HEK293 (cell line): ENCODE measurements around the gene BTG2.

ENCODE experiments used
- CTCF ChIA-PET: fragments of 350-600 bp; formaldehyde crosslinking; extraction: SDS; loops from one replicate; lab custom pipeline; 2021; ENCODE audit warnings: antibody characterized with exemption; lab: Yijun Ruan, JAX
- POLR2A ChIA-PET: fragments of 300-600 bp; formaldehyde crosslinking; extraction: SDS; loops from one replicate; lab custom pipeline; 2020; ENCODE audit warnings: antibody characterized with exemption, inconsistent platforms; lab: Yijun Ruan, JAX
- H3K27ac ChIP-seq: fragments of 200-500 bp; sonication (Bioruptor generic); 2 replicates; pipeline ENCODE4 v1.5.1; 2014; ENCODE audit warnings: low read depth, low read length, control low read depth, inconsistent platforms; ENCODE audit errors: extremely low read depth
- H3K36me3 ChIP-seq, 2 experiments: fragments of 200-500 bp in 1 of 2; sonication (Bioruptor generic) in 1 of 2; 1 replicate in 1 of 2; 2 replicates in 1 of 2; pipeline ENCODE4 v1.5.1; 2014 to 2017; ENCODE audit warnings: inconsistent platforms in 2 of 2, low read length in 2 of 2; ENCODE audit not compliant: control insufficient read depth in 2 of 2, insufficient read depth in 1 of 2
- H3K4me1 ChIP-seq: fragments of 200-500 bp; sonication (Bioruptor generic); 2 replicates; pipeline ENCODE4 v1.5.1; 2014; ENCODE audit warnings: mild to moderate bottlenecking, low read length, inconsistent platforms; ENCODE audit not compliant: control insufficient read depth, insufficient read depth
- H3K4me3 ChIP-seq: 2 replicates; pipeline ENCODE4 v1.5.1; 2011; ENCODE audit warnings: low read depth, mild to moderate bottlenecking, control low read depth, low read length, moderate library complexity
- H3K9me3 ChIP-seq: fragments of 200-500 bp; sonication (Bioruptor generic); 2 replicates; pipeline ENCODE4 v1.5.1; 2014; ENCODE audit warnings: low read depth, low read length, inconsistent platforms; ENCODE audit not compliant: control insufficient read depth, insufficient read depth
- BCL11B ChIP-seq: fragments of 450-650 bp; formaldehyde crosslinking; IDR thresholded peaks from 2 replicates; pipeline ENCODE4 v1.5.1; 2016; ENCODE audit warnings: low read depth, missing biosample characterization, missing genetic modification characterization
- HOXD13 ChIP-seq: sonication (generic); formaldehyde crosslinking; IDR thresholded peaks from 2 replicates; pipeline ENCODE4 v1.8.0; 2022; ENCODE audit warnings: missing genetic modification reagents, borderline replicate concordance
- KLF9 ChIP-seq: fragments of 450-650 bp; formaldehyde crosslinking; IDR thresholded peaks from 2 replicates; pipeline ENCODE4 v1.5.1; 2016; ENCODE audit warnings: missing biosample characterization, missing genetic modification characterization, low read depth
- MYNN ChIP-seq: fragments of 450-650 bp; formaldehyde crosslinking; IDR thresholded peaks from 2 replicates; pipeline ENCODE4 v1.5.1; 2016; ENCODE audit warnings: missing biosample characterization, missing genetic modification characterization, borderline replicate concordance
- OVOL3 ChIP-seq: fragments of 450-650 bp; formaldehyde crosslinking; IDR thresholded peaks from 2 replicates; pipeline ENCODE4 v1.5.1; 2016; ENCODE audit warnings: missing biosample characterization, missing genetic modification characterization
- REPIN1 ChIP-seq: fragments of 450-650 bp; formaldehyde crosslinking; IDR thresholded peaks from 2 replicates; pipeline ENCODE4 v1.5.1; 2017; ENCODE audit warnings: missing biosample characterization, missing genetic modification characterization, low read depth
- SCRT2 ChIP-seq: fragments of 450-650 bp; formaldehyde crosslinking; IDR thresholded peaks from 2 replicates; pipeline ENCODE4 v1.5.1; 2016; ENCODE audit warnings: missing biosample characterization, missing genetic modification characterization
- ZFHX2 ChIP-seq: fragments of 450-650 bp; formaldehyde crosslinking; conservative IDR thresholded peaks from 2 replicates; pipeline ENCODE4 v1.5.1; 2016; ENCODE audit warnings: missing biosample characterization, missing genetic modification characterization
- ZFP41 ChIP-seq: fragments of 450-650 bp; formaldehyde crosslinking; IDR thresholded peaks from 2 replicates; pipeline ENCODE4 v1.5.1; 2016; ENCODE audit warnings: missing biosample characterization, missing genetic modification characterization, borderline replicate concordance
- ZNF114 ChIP-seq: fragments of 450-650 bp; formaldehyde crosslinking; IDR thresholded peaks from 2 replicates; pipeline ENCODE4 v1.5.0; 2017; ENCODE audit warnings: missing biosample characterization, missing genetic modification characterization
- ZNF121 ChIP-seq: fragments of 450-650 bp; formaldehyde crosslinking; IDR thresholded peaks from 2 replicates; pipeline ENCODE4 v1.5.1; 2016; ENCODE audit warnings: missing biosample characterization, missing genetic modification characterization
- ZNF16 ChIP-seq: fragments of 450-650 bp; formaldehyde crosslinking; IDR thresholded peaks from 2 replicates; pipeline ENCODE4 v1.5.1; 2016; ENCODE audit warnings: low read depth, missing biosample characterization, missing genetic modification characterization
- ZNF202 ChIP-seq: fragments of 450-650 bp; formaldehyde crosslinking; IDR thresholded peaks from 2 replicates; pipeline ENCODE4 v1.5.1; 2016; ENCODE audit warnings: missing biosample characterization, missing genetic modification characterization, borderline replicate concordance
- ZNF23 ChIP-seq: fragments of 450-650 bp; formaldehyde crosslinking; IDR thresholded peaks from 2 replicates; pipeline ENCODE4 v1.5.1; 2016; ENCODE audit warnings: missing biosample characterization, missing genetic modification characterization, borderline replicate concordance
- ZNF292 ChIP-seq: fragments of 450-650 bp; formaldehyde crosslinking; IDR thresholded peaks from 2 replicates; pipeline ENCODE4 v1.5.1; 2016; ENCODE audit warnings: low read depth, missing biosample characterization, missing genetic modification characterization, borderline replicate concordance
- ZNF37A ChIP-seq: fragments of 450-650 bp; IDR thresholded peaks from 2 replicates; pipeline ENCODE4 v1.5.1; 2018; ENCODE audit warnings: missing biosample characterization, missing genetic modification characterization
- ZNF585B ChIP-seq: fragments of 450-650 bp; formaldehyde crosslinking; IDR thresholded peaks from 2 replicates; pipeline ENCODE4 v1.5.1; 2016; ENCODE audit warnings: missing biosample characterization, missing genetic modification characterization
- ZNF776 ChIP-seq: fragments of 450-650 bp; formaldehyde crosslinking; IDR thresholded peaks from 2 replicates; pipeline ENCODE4 v1.5.0; 2017; ENCODE audit warnings: missing biosample characterization, missing genetic modification characterization, borderline replicate concordance
- ZNF843 ChIP-seq: fragments of 450-650 bp; formaldehyde crosslinking; IDR thresholded peaks from 2 replicates; pipeline ENCODE4 v1.5.1; 2016; ENCODE audit warnings: missing biosample characterization, missing genetic modification characterization
- ZXDB ChIP-seq: fragments of 450-650 bp; formaldehyde crosslinking; IDR thresholded peaks from 2 replicates; pipeline ENCODE4 v1.5.1; 2016; ENCODE audit warnings: missing biosample characterization, missing genetic modification characterization
- TF ChIP-seq, protein P1 (sequence below): fragments of 450-650 bp; formaldehyde crosslinking; IDR thresholded peaks from 2 replicates; pipeline ENCODE4 v1.5.1; 2016; ENCODE audit warnings: missing biosample characterization, missing genetic modification characterization, borderline replicate concordance
- TF ChIP-seq, protein P2 (sequence below): fragments of 450-650 bp; formaldehyde crosslinking; IDR thresholded peaks from 2 replicates; pipeline ENCODE4 v1.5.1; 2016; ENCODE audit warnings: missing biosample characterization, missing genetic modification characterization
- TF ChIP-seq, protein P3 (sequence below): fragments of 450-650 bp; formaldehyde crosslinking; IDR thresholded peaks from 2 replicates; pipeline ENCODE4 v1.5.1; 2016; ENCODE audit warnings: missing biosample characterization, missing genetic modification characterization
- TF ChIP-seq, protein P4 (sequence below): fragments of 450-650 bp; formaldehyde crosslinking; IDR thresholded peaks from 2 replicates; pipeline ENCODE4 v1.5.1; 2016; ENCODE audit warnings: missing biosample characterization, missing genetic modification characterization

BTG2 gene

DNA sequence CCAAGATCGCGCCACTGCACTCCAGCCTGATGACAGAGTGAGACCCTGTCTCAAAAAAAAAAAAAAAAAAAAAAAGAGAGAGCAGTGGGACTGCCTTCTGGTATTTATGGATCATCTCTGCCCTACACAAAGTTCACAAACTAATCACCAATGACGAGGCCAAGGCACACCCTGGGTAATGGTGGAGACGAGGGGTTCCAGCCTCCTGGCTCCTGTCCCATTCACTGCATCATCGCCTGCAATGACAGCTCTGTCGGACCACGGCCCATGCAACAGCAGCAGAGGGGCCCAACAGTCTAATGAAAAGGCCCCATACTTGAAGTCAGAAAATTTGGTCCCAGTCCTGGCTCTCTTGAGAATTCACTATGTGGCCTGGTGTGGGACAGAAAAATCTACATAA, 2.9 kb upstream of the BTG2 start:
- Histone ChIP-seq H3K27ac (no peak overlapping the region), H3K9me3 (no peaks in the 10 kb centered on the region), H3K4me1 (peaks cover 11% of the 10 kb centered on the region; the same call in 1 of the 2 replicates), H3K4me3 (no peak overlapping the region), H3K36me3 (peaks cover 0 to 16% of the 10 kb centered on the region in 2 experiments; a peak in 2 of 3 replicates)
- ChIA-PET POLR2A (no interaction called here), CTCF (interaction anchor here (1.0 kb wide), 1 partner anchor 35 kb away, joined by 3 read pairs; no protein-coding TSS in a partner anchor)
- TF ChIP-seq, protein P1, sequence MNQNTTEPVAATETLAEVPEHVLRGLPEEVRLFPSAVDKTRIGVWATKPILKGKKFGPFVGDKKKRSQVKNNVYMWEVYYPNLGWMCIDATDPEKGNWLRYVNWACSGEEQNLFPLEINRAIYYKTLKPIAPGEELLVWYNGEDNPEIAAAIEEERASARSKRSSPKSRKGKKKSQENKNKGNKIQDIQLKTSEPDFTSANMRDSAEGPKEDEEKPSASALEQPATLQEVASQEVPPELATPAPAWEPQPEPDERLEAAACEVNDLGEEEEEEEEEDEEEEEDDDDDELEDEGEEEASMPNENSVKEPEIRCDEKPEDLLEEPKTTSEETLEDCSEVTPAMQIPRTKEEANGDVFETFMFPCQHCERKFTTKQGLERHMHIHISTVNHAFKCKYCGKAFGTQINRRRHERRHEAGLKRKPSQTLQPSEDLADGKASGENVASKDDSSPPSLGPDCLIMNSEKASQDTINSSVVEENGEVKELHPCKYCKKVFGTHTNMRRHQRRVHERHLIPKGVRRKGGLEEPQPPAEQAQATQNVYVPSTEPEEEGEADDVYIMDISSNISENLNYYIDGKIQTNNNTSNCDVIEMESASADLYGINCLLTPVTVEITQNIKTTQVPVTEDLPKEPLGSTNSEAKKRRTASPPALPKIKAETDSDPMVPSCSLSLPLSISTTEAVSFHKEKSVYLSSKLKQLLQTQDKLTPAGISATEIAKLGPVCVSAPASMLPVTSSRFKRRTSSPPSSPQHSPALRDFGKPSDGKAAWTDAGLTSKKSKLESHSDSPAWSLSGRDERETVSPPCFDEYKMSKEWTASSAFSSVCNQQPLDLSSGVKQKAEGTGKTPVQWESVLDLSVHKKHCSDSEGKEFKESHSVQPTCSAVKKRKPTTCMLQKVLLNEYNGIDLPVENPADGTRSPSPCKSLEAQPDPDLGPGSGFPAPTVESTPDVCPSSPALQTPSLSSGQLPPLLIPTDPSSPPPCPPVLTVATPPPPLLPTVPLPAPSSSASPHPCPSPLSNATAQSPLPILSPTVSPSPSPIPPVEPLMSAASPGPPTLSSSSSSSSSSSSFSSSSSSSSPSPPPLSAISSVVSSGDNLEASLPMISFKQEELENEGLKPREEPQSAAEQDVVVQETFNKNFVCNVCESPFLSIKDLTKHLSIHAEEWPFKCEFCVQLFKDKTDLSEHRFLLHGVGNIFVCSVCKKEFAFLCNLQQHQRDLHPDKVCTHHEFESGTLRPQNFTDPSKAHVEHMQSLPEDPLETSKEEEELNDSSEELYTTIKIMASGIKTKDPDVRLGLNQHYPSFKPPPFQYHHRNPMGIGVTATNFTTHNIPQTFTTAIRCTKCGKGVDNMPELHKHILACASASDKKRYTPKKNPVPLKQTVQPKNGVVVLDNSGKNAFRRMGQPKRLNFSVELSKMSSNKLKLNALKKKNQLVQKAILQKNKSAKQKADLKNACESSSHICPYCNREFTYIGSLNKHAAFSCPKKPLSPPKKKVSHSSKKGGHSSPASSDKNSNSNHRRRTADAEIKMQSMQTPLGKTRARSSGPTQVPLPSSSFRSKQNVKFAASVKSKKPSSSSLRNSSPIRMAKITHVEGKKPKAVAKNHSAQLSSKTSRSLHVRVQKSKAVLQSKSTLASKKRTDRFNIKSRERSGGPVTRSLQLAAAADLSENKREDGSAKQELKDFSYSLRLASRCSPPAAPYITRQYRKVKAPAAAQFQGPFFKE (tag by site-specific recombination): no peak
- TF ChIP-seq ZNF121 (tag by site-specific recombination) (no peak), ZNF843 (tag by site-specific recombination) (no peak), OVOL3 (tag by site-specific recombination) (no peak), ZNF292 (no peak), ZXDB (tag by site-specific recombination) (no peak), ZNF114 (tag by site-specific recombination) (no peak), ZNF37A (no peak)

DNA sequence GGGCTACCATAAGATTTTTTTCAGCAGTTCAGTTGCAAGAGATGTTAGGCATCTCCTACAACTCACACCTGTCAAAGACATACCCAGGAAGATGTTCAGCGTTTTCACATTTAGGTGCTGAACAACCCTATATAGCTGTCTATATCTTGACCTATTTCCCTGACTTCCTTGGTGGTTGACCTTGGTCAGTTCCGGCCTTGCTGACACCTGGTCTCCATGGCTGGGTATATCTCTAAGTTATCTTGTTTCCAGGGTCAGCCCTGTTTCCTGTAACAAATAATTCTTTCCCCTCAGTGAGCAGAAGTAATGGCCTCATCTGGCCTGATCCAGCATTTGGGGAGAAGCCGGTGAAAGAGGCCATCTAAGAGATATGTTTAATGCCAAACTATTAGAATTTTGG, 2.4 kb upstream of the BTG2 start:
- Histone ChIP-seq H3K27ac (no peak overlapping the region), H3K9me3 (no peaks in the 10 kb centered on the region), H3K4me3 (no peak overlapping the region), H3K4me1 (peaks cover 14% of the 10 kb centered on the region; the same call in 1 of the 2 replicates), H3K36me3 (peaks cover 0 to 20% of the 10 kb centered on the region in 2 experiments; a peak in 2 of 3 replicates)
- CTCF ChIA-PET: interaction anchor here (1.0 kb wide), 1 partner anchor 35 kb away, joined by 3 read pairs; no protein-coding TSS in a partner anchor
- TF ChIP-seq ZNF776: no peak
- TF ChIP-seq ZFHX2 (tag by site-specific recombination): no peak
- TF ChIP-seq ZNF585B: no peak
- TF ChIP-seq, protein P2, sequence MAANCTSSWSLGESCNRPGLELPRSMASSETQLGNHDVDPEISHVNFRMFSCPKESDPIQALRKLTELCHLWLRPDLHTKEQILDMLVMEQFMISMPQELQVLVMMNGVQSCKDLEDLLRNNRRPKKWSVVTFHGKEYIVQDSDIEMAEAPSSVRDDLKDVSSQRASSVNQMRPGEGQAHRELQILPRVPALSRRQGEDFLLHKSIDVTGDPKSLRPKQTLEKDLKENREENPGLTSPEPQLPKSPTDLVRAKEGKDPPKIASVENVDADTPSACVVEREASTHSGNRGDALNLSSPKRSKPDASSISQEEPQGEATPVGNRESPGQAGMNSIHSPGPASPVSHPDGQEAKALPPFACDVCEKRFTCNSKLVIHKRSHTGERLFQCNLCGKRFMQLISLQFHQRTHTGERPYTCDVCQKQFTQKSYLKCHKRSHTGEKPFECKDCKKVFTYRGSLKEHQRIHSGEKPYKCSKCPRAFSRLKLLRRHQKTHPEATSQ (tag by site-specific recombination): no peak
- no peak for TF ChIP-seq HOXD13 (CRISPR knock-in tag)
- TF ChIP-seq, protein P3, sequence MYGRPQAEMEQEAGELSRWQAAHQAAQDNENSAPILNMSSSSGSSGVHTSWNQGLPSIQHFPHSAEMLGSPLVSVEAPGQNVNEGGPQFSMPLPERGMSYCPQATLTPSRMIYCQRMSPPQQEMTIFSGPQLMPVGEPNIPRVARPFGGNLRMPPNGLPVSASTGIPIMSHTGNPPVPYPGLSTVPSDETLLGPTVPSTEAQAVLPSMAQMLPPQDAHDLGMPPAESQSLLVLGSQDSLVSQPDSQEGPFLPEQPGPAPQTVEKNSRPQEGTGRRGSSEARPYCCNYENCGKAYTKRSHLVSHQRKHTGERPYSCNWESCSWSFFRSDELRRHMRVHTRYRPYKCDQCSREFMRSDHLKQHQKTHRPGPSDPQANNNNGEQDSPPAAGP (tag by site-specific recombination): no peak
- TF ChIP-seq ZNF23 (tag by site-specific recombination): no peak
- TF ChIP-seq BCL11B (tag by site-specific recombination): no peak
- TF ChIP-seq ZNF16 (tag by site-specific recombination): no peak
- TF ChIP-seq ZNF202: no peak
- no peak for TF ChIP-seq ZFP41 (tag by site-specific recombination)
- no peak for TF ChIP-seq SCRT2
- TF ChIP-seq, protein P4, sequence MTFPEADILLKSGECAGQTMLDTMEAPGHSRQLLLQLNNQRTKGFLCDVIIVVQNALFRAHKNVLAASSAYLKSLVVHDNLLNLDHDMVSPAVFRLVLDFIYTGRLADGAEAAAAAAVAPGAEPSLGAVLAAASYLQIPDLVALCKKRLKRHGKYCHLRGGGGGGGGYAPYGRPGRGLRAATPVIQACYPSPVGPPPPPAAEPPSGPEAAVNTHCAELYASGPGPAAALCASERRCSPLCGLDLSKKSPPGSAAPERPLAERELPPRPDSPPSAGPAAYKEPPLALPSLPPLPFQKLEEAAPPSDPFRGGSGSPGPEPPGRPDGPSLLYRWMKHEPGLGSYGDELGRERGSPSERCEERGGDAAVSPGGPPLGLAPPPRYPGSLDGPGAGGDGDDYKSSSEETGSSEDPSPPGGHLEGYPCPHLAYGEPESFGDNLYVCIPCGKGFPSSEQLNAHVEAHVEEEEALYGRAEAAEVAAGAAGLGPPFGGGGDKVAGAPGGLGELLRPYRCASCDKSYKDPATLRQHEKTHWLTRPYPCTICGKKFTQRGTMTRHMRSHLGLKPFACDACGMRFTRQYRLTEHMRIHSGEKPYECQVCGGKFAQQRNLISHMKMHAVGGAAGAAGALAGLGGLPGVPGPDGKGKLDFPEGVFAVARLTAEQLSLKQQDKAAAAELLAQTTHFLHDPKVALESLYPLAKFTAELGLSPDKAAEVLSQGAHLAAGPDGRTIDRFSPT (tag by site-specific recombination): no peak
- no peak for TF ChIP-seq KLF9 (tag by site-specific recombination)
- TF ChIP-seq MYNN (tag by site-specific recombination): no peak
- no peak for TF ChIP-seq REPIN1
- POLR2A ChIA-PET: no interaction called here
